ENCODE results near the gene EBNA1BP2.
"Not testable (repeated sequence)": the region's sequence is repeated elsewhere in the genome, so short reads cannot be mapped to it uniquely, and the experiment has no call there.

EBNA1BP2 gene

GRCh38 chr1:43171312-43171875, 696 bp downstream of the EBNA1BP2 start:
- DNase-seq: no peak

DNA sequence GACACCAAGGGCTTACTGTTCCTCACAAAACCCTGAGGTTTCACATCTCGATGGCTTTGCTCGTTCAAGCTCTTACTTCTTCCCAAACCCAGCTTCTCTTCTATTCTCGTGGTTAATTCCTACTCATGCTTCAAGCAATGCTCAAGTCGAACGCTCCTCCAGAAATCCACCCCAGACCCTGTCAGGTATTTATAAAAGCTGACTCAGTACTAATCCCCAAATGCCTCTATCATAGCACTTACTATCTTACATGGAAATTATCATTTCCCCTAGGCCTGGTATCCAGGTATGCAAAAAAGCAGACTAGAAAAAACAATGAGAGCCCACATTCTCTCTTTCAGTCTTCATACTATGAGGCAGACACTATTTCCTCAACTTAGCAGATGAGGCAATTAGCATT, 6.3 kb downstream of the EBNA1BP2 start:
- DNase-seq: no peak

DNA sequence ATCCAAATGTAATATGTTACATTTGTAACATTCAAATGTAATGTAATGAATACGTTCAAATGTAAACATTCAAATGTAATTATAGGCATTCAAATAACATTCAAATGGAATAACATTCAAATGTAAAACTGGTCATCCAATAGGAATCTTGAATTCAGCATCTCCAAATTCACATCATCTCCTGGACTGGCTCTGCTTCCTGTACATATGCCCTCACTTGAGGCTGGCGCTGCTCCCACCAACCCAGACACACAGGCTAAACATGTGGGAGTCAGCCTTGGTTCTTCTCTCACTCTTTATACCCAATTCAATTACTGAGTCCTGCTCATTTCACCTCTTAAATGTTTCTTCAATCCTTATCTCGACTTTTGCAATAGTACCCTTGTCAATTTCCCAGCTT, 6.9 kb downstream of the EBNA1BP2 start:
- no peak for DNase-seq

GRCh38 chr1:43156026-43156425, 16.1 kb downstream of the EBNA1BP2 start:
- DNase-seq: no peak

DNA sequence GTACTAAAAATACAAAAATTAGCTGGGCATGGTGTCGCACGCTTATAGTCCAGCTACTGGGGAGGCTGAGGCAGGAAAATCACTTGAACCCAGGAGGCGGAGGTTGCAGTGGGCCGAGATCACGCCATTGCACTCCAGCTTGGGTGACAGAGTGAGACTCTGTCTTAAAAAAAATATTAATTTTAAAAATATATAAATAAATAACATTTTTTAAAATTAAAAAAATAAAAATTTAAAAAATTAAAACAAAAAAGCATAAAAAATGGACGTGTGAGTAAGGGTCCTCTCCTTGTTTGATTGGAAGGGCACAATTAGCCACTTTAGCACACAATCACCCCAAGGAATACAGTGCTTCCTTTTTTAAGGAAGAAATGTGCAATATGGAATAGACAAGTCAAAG, 18.6 kb downstream of the EBNA1BP2 start:
- DNase-seq: no peak

DNA sequence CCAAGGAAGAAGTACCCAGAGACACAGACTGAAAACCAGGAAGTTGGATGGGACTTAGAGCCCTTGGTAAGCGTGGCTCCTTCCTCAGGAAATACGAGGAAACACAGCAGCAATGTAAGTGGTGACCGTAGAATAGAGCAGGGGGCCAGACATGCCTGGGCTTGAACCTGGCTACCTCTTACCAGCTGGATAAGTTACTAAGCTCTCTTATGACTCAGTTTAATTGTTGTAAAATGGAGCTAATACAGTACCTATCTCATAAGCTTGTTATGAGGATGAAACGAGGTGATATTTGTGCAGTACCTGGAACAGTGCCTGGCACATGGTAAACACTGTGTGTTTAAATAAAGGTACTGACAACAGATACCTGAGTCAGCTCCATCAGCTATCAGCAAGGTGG, 19.2 kb downstream of the EBNA1BP2 start:
- peak; percentile 16 for DNase-seq

DNA sequence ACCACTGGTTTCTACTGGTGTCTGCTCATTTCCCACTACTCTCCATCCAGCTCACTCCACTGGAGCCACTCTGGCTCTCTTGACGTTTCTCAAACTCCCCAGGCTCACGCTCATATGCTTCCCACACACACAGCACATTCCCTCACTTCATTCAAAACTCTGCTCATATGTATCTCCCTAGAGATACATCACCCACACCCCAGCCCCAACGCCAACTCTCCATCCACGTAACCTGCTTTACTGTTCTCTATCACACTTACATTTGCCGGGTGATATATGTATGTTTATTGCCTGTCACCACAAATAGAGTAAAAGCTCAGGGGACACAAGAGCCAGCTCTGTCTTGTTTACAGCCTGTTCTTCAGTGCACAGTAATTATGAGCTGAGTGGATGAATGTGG, 22.2 kb downstream of the EBNA1BP2 start:
- DNase-seq: no peak

GRCh38 chr1:43147625-43148327, 24.3 kb downstream of the EBNA1BP2 start:
- peak; percentile 96 for DNase-seq

GRCh38 chr1:43144237-43144636, 27.9 kb downstream of the EBNA1BP2 start:
- DNase-seq: no peak

DNA sequence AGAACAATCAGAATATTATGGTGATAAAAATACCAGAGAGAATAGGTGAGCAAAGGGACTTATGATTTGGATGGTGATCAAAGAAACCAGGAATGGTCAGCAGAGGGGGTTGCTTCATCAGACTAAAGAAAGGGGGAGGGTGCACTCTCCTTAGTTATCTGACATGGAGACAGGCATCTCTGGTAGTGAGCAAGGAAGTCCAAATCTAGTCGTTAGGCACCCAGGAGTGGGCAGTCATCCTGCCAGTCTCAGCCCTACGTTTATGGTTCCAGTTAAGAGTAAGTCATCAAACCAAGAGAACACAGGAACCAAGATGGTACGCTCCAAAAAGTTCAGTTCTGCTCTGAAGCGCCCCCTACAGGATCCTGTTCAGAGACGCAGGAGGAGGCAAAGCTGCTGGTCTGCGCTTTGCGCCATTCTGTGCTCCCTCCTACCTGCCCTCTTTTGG, 28.6 kb downstream of the EBNA1BP2 start:
- no peak for DNase-seq

DNA sequence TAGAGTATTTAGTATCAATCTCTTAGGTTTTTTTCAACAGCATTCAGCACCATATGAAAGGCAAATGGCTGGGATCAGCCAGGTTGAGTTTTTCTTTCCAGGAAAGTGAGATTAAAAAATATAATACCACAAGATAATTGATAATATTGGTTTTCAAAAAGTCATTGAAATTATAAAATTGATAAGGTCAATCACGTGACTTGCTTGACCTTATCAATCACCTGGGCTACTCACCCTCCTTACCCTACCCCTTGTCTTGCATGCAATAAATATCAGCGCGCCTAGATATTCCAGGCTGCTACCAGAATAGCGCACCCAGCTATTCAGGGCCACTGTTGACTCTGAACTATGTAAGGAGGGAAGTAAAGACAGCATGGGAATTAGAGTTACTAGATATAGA, 31.5 kb downstream of the EBNA1BP2 start:
- DNase-seq: no peak

DNA sequence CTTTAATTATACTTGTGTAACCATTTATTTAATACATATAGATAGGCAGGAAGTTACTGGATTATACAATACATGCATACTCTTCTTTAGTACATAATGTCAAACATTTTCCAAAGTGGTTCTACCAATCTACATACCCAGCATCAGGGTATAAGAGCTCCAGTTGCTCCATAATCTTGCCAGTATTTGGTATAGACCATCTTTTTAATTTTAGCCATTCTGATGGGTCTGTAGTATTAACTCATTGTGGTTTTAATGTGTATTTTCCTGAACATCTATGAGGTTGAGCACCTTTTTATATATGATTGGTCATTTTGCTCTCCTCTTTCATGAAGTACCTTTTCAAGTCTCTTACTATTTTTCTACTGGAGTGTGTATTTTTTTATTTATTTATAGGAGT, 32.1 kb downstream of the EBNA1BP2 start:
- DNase-seq: no peak

DNA sequence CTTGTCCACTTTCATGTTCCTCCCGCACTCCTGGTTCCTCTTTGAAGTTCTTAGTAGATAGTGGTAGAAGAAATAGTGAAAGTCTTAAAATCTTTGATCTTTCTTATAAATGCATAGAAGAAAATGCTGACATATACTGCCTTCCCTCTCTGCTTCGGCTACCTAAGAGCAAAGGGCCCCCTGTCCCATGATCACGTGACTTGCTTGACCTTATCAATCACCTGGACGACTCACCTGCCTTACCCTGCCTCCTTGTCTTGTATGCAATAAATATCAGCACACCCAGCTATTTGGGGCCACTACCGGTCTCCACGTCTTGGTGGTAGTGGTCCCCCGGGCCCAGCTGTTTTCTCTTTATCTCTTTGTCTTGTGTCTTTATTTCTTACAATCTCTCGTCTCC, 32.8 kb downstream of the EBNA1BP2 start:
- DNase-seq: not testable (repeated sequence)

- no peak for DNase-seq
These were observed 34.5 kb downstream of the EBNA1BP2 start for GRCh38 chr1:43137445-43138052.

DNA sequence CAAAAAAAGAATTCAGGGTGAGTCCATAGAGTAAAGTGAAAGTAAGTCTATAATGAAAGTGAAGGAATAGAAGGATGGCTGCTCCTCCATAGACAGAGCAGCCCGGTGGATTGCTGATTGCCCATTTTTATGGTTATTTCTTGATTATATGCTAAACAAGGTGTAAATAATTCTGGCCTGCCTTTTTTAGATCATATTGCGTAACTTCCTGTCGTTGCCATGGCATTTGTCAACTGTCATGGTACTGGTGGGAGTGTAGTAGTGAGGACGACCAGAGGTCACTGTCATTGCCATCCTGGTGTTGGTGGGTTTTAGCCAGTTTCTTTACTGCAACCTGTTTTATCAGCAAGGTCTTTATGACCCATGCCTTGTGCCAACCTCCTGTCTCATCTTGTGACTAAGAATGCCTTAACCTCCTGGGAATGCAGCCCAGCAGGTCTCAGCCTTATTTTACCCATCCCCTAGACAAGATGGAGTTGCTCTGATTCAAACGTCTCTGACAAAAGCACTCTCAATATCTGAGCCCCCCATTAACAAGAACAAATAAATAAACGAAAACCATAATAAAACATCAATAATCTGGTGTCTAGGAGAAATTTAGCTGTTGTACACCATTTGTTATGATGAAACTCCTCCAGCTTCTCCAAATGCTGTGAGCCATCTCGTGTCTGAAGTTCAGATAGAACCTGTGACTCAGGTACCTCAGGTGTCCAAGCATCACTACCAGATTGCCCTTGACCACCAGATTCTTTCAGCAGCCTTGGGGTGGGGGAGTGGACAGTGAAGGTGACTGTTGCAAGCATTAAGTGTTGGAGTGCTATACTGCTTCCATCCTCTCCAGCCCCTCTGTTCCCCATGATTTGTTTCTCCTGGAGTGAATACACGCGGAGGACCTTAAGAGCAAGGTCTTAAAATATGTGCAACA, 36.0 kb downstream of the EBNA1BP2 start:
- DNase-seq: no peak

DNA sequence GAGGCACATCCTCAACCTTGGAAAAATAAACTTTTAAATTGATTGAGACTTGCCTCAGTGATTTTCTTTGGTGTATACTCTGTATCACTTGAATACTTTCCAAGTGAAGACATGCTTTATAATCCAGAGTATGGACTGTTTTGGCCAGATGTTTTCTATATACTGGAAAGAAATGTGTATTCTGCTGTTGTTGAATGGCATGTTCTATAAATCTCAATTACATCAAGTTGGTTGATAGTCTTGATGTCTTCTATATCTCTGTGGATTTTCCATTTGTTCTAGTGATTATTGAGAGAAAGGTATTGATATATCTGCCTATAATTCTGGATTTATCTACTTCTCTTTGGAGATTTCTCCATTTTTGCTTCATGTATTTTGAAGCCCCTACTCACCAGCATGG, 37.5 kb downstream of the EBNA1BP2 start:
- DNase-seq: no peak

- no peak for DNase-seq
These were observed 38.0 kb downstream of the EBNA1BP2 start for GRCh38 chr1:43134068-43134467.

- no peak for DNase-seq
These were observed 42.7 kb downstream of the EBNA1BP2 start for GRCh38 chr1:43129426-43129825.

DNA sequence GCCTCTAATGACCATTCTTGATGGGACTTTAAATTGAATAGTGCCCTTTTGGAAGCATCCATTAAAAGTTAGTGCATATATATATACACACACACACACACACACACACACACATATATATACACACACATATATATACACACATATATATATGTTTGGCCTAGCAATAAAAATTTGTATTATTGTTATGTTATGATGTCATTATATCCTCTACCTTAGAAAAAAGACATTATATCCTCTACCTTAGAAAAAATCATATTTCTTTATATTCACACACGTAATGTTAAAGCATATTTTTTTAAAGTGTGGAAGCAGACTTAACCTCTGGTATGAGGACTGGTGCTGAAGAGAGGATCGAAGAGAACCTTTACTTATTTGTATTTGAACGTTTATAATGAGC, 43.3 kb downstream of the EBNA1BP2 start:
- no peak for DNase-seq

- DNase-seq: no peak
These were observed 49.1 kb downstream of the EBNA1BP2 start for GRCh38 chr1:43123031-43123430.

GRCh38 chr1:43121256-43121900, 50.7 kb downstream of the EBNA1BP2 start:
- DNase-seq: no peak

DNA sequence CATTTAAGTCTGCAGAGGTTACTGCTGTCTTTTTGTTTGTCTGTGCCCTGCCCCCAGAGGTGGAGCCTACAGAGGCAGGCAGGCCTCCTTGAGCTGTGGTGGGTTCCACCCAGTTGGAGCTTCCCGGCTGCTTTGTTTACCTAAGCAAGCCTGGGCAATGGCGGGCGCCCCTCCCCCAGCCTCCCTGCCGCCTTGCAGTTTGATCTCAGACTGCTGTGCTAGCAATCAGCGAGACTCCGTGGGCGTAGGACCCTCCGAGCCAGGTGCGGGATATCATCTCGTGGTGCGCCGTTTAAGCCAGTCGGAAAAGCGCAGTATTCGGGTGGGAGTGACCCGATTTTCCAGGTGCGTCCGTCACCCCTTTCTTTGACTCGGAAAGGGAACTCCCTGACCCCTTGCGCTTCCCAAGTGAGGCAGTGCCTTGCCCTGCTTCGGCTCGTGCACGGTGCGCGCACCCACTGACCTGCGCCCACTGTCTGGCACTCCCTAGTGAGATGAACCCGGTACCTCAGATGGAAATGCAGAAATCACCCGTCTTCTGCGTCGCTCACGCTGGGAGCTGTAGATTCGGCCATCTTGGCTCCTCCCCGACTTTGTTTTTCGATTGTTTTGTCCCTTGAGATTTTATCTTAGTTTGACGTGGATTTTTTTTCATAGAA, 52.0 kb downstream of the EBNA1BP2 start:
- not testable (repeated sequence) for DNase-seq
